GM23338 (cell line): Measurements from ENCODE around the gene SIRPD. TPM values are rescaled to one million over a fixed set of nuclear protein-coding genes. Genes with fewer than 3 reads are reported as not detected.

ENCODE experiments used
- ATAC-seq: fragments of 200-7000 bp; cut with Tn5 transposase; 3 replicates; pipeline ENCODE4 v1.9.1; 2020
- DNase-seq: peaks from one replicate; pipeline ENCODE4 v3.0.0-alpha.2; 2015; ENCODE audit warnings: low spot score
- H2AFZ ChIP-seq: fragments of 200-600 bp; sonication (generic); 2 replicates; pipeline ENCODE4 v1.8.0; 2016; ENCODE audit warnings: antibody characterized with exemption, mild to moderate bottlenecking, moderate library complexity
- H3F3A ChIP-seq: fragments of 200-600 bp; sonication (generic); replicated peaks from 2 replicates; pipeline ENCODE4 v1.8.0; 2017; ENCODE audit warnings: antibody characterized with exemption, mixed run types, low read depth
- H3K27ac ChIP-seq: fragments of 200-600 bp; sonication (generic); 2 replicates; pipeline ENCODE4 v1.6.1; 2016; ENCODE audit warnings: low read depth
- H3K27me3 ChIP-seq: fragments of 200-600 bp; sonication (generic); 2 replicates; pipeline ENCODE4 v1.8.0; 2016; ENCODE audit warnings: mild to moderate bottlenecking, mixed run types, moderate library complexity; ENCODE audit not compliant: insufficient read depth
- H3K36me3 ChIP-seq: fragments of 200-600 bp; sonication (generic); 2 replicates; pipeline ENCODE4 v1.8.0; 2016; ENCODE audit warnings: mild to moderate bottlenecking; ENCODE audit not compliant: insufficient read depth
- H3K4me1 ChIP-seq: fragments of 200-600 bp; sonication (generic); 2 replicates; pipeline ENCODE4 v1.8.0; 2016; ENCODE audit warnings: mild to moderate bottlenecking, moderate library complexity; ENCODE audit not compliant: insufficient read depth
- H3K4me2 ChIP-seq: fragments of 200-600 bp; sonication (generic); 2 replicates; pipeline ENCODE4 v1.7.1; 2017; ENCODE audit warnings: mixed run types
- H3K4me3 ChIP-seq: fragments of 200-600 bp; sonication (generic); 2 replicates; pipeline ENCODE4 v1.6.1; 2016; ENCODE audit warnings: mixed run types
- H3K79me2 ChIP-seq: fragments of 200-600 bp; sonication (generic); replicated peaks from 2 replicates; pipeline ENCODE4 v1.8.0; 2017; ENCODE audit warnings: mild to moderate bottlenecking; ENCODE audit not compliant: insufficient read depth
- H3K9me2 ChIP-seq: fragments of 200-600 bp; sonication (generic); 2 replicates; pipeline ENCODE4 v1.8.0; 2017; ENCODE audit not compliant: insufficient read depth
- H4K20me1 ChIP-seq: fragments of 200-600 bp; sonication (generic); replicated peaks from 2 replicates; pipeline ENCODE4 v1.8.0; 2017; ENCODE audit warnings: mild to moderate bottlenecking; ENCODE audit not compliant: insufficient read depth
- H3K27ac Mint-ChIP-seq: 2 replicates; pipeline ENCODE4 v1.8.0; 2020; ENCODE audit warnings: inconsistent platforms, mild to moderate bottlenecking, moderate library complexity, mixed read lengths
- H3K27me3 Mint-ChIP-seq: 3 replicates; pipeline ENCODE4 v1.8.0; 2022; ENCODE audit warnings: low read depth, mild to moderate bottlenecking, moderate library complexity, mixed read lengths, inconsistent platforms; ENCODE audit not compliant: insufficient read depth, poor library complexity
- H3K36me3 Mint-ChIP-seq: 3 replicates; pipeline ENCODE4 v1.8.0; 2021; ENCODE audit warnings: low read depth, mild to moderate bottlenecking, inconsistent platforms, moderate library complexity, mixed read lengths
- H3K4me1 Mint-ChIP-seq: 3 replicates; pipeline ENCODE4 v1.8.0; 2020; ENCODE audit warnings: mild to moderate bottlenecking, inconsistent platforms, mixed read lengths
- H3K4me3 Mint-ChIP-seq: 3 replicates; pipeline ENCODE4 v1.8.0; 2021; ENCODE audit warnings: moderate library complexity, mild to moderate bottlenecking, inconsistent platforms, mixed read lengths
- H3K9me3 Mint-ChIP-seq: 3 replicates; pipeline ENCODE4 v1.8.0; 2020; ENCODE audit warnings: moderate library complexity, mild to moderate bottlenecking, inconsistent platforms, mixed read lengths
- CREB1 ChIP-seq: fragments of 250-450 bp; sonication (Bioruptor Pico); IDR thresholded peaks from 2 replicates; pipeline ENCODE4 v1.5.0; 2020; ENCODE audit warnings: low read depth, mild to moderate bottlenecking, moderate library complexity
- CTCF ChIP-seq, 2 experiments: fragments of 200-600 bp in 1 of 2; sonication (generic) in 1 of 2; conservative IDR thresholded peaks; 2 replicates each; pipeline versions ENCODE4 v1.5.1 to v1.6.1; 2016 to 2017; ENCODE audit warnings: antibody characterized with exemption in 2 of 2, low read depth in 2 of 2, mild to moderate bottlenecking in 2 of 2, moderate library complexity in 1 of 2
- ETS1 ChIP-seq: IDR thresholded peaks from 2 replicates; pipeline ENCODE4 v1.6.1; 2016; ENCODE audit warnings: antibody characterized with exemption
- EZH2 ChIP-seq: fragments of 200-600 bp; sonication (generic); IDR thresholded peaks from one replicate; pipeline ENCODE4 v1.8.0; 2017; ENCODE audit warnings: antibody characterized with exemption, mild to moderate bottlenecking, low read depth; ENCODE audit not compliant: unreplicated experiment
- EZH2phosphoT487 ChIP-seq: fragments of 200-600 bp; sonication (generic); IDR thresholded peaks from one replicate; pipeline ENCODE4 v1.8.1; 2018; ENCODE audit warnings: antibody characterized with exemption; ENCODE audit not compliant: unreplicated experiment
- JUNB ChIP-seq: IDR thresholded peaks from one replicate; pipeline ENCODE4 v1.6.1; 2016; ENCODE audit warnings: antibody characterized with exemption; ENCODE audit not compliant: unreplicated experiment
- NANOG ChIP-seq: IDR thresholded peaks from 2 replicates; pipeline ENCODE4 v1.6.1; 2016; ENCODE audit warnings: antibody characterized with exemption, borderline replicate concordance
- POLR2AphosphoS5 ChIP-seq: IDR thresholded peaks from 2 replicates; pipeline ENCODE4 v1.6.1; 2016; ENCODE audit warnings: antibody characterized with exemption, low read depth
- REST ChIP-seq: IDR thresholded peaks from one replicate; pipeline ENCODE4 v1.6.1; 2018; ENCODE audit warnings: antibody characterized with exemption; ENCODE audit not compliant: unreplicated experiment
- STAT1 ChIP-seq: IDR thresholded peaks from one replicate; pipeline ENCODE4 v1.6.1; 2016; ENCODE audit warnings: antibody characterized with exemption; ENCODE audit not compliant: unreplicated experiment
- ZNF114 ChIP-seq: fragments of 250-450 bp; sonication (Bioruptor Pico); IDR thresholded peaks from 2 replicates; pipeline ENCODE4 v1.5.0; 2020; ENCODE audit warnings: mild to moderate bottlenecking, moderate library complexity
- ZNF331 ChIP-seq: fragments of 250-450 bp; sonication (Bioruptor Pico); IDR thresholded peaks from 2 replicates; pipeline ENCODE4 v1.5.0; 2020; ENCODE audit warnings: low read depth, mild to moderate bottlenecking, moderate library complexity
- ZNF462 ChIP-seq: fragments of 250-450 bp; sonication (Bioruptor Pico); IDR thresholded peaks from 2 replicates; pipeline ENCODE4 v1.5.0; 2020; ENCODE audit warnings: mild to moderate bottlenecking, moderate library complexity
- polyA plus RNA-seq: library from polyadenylated mRNA; unstranded; fragments of >200 nt; fragmentation: Nextera tagmentation; extraction: Ambion mirVana; gene quantifications from 2 replicates; pipeline ENCODE4 v1.2.1, GENCODE V29; 2016
- total RNA-seq: library from RNA; depleted of rRNA; stranded (reverse); fragments of >200 nt; shearing (Covaris generic); gene quantifications from 2 replicates; pipeline ENCODE4 v1.2.3, GENCODE V29; 2014

The SIRPD gene
- total and polyA plus RNA-seq, 2 experiments from 2014 or later: not detected

- no peaks in the 10 kb centered on the region for H3K36me3 Mint-ChIP-seq
- H3K4me1 ChIP-seq: no peaks in the 10 kb centered on the region
- H3K4me1 Mint-ChIP-seq: no peaks in the 10 kb centered on the region
- H3F3A ChIP-seq: no peaks in the 10 kb centered on the region
- H2AFZ ChIP-seq: no peak overlapping the region
- H3K79me2 ChIP-seq: no peaks in the 10 kb centered on the region
- DNase-seq (no peak), ATAC-seq (no peak)
- no peaks in the 10 kb centered on the region for H3K27me3 Mint-ChIP-seq
- H3K4me3 Mint-ChIP-seq: no peak overlapping the region
- no peaks in the 10 kb centered on the region for H4K20me1 ChIP-seq
- no peak for TF ChIP-seq CTCF (conservative IDR thresholded peaks at IDR 0.05; ENCODE audit: low read depth in 2 of 2)
- TF ChIP-seq ZNF462: no peak
- no peak for TF ChIP-seq ZNF331
- no peak for TF ChIP-seq ETS1
- no peak for TF ChIP-seq STAT1
- TF ChIP-seq EZH2phosphoT487: no peak
- no peak for TF ChIP-seq ZNF114 (CRISPR knock-in tag)
- no peak for TF ChIP-seq CREB1 (CRISPR knock-in tag)
- TF ChIP-seq JUNB: no peak
- no peak for TF ChIP-seq EZH2
- TF ChIP-seq REST: no peak
- TF ChIP-seq NANOG: no peak
- TF ChIP-seq POLR2AphosphoS5: no peak
- no peaks in the 10 kb centered on the region for H3K9me3 Mint-ChIP-seq
- no peak overlapping the region for H3K4me2 ChIP-seq
- H3K27ac ChIP-seq: no peak overlapping the region
- no peaks in the 10 kb centered on the region for H3K9me2 ChIP-seq
- no peak overlapping the region for H3K4me3 ChIP-seq
- H3K27me3 ChIP-seq: no peaks in the 10 kb centered on the region
- no peak overlapping the region for H3K27ac Mint-ChIP-seq
- no peaks in the 10 kb centered on the region for H3K36me3 ChIP-seq
Measured at GRCh38 chr20:1526896-1527295, 30.6 kb downstream of the SIRPD start.
